Mucosa of stomach (tissue), 1 donor: ENCODE measurements around the gene ATG4C.
"Not testable (repeated sequence)": the region's sequence is repeated elsewhere in the genome, so short reads cannot be mapped to it uniquely, and the experiment has no call there.

Experiments
- H3K27me3 ChIP-seq: one replicate; pipeline ENCODE4 v1.7.0; 2013; ENCODE audit warnings: mild to moderate bottlenecking, low read length; ENCODE audit not compliant: control insufficient read depth, insufficient read depth
- H3K36me3 ChIP-seq: one replicate; pipeline ENCODE4 v1.7.0; 2013; ENCODE audit warnings: low read length; ENCODE audit not compliant: control insufficient read depth, insufficient read depth
- H3K4me1 ChIP-seq: one replicate; pipeline ENCODE4 v1.7.0; 2013; ENCODE audit warnings: mild to moderate bottlenecking, low read length; ENCODE audit not compliant: control insufficient read depth, insufficient read depth
- H3K4me3 ChIP-seq: one replicate; pipeline ENCODE4 v1.7.0; 2013; ENCODE audit warnings: low read length
- H3K9ac ChIP-seq: one replicate; pipeline ENCODE4 v1.7.0; 2013; ENCODE audit warnings: mild to moderate bottlenecking, low read length, moderate library complexity
- H3K9me3 ChIP-seq: one replicate; pipeline ENCODE4 v1.7.0; 2013; ENCODE audit warnings: mild to moderate bottlenecking, low read length, moderate library complexity; ENCODE audit not compliant: control insufficient read depth
- donor health status: Pancreatic carcinoma.

Gene ATG4C

DNA sequence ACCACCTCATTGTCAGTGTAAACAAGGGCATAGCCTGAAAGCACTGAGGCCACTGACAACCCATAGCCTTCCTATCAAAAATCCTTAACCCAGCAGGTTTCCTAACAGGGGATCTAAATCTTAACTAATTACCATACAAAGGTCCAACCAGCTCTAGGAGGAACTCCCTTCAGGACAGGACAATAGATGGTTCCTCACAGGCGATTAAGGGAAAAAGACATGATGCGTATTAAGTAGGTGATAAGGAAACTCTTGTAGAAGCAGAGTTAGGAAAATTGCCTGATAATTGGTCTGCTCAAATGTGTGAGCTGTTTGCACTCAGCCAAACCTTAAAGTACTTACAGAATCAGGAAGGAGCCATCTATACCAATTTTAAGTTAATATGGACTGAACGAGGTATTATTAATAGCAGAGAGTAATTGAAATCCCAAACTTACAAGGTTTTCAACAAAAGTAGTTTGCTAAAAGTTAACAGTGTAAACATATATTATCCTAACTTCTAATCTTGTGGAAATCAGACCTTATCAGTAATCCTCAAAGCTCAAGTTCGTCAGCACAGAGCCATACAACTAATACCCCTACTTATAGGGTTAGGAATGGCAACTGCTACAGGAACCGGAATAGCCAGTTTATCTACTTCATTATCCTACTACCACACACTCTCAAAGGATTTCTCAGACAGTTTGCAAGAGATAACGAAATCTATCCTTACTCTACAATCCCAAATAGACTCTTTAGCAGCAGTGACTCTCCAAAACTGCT lies 23.7 kb upstream of the ATG4C start:
- H3K4me3 ChIP-seq, H3K27me3 ChIP-seq, H3K9ac ChIP-seq, H3K4me1 ChIP-seq, H3K36me3 ChIP-seq, H3K9me3 ChIP-seq: not testable (repeated sequence)

DNA sequence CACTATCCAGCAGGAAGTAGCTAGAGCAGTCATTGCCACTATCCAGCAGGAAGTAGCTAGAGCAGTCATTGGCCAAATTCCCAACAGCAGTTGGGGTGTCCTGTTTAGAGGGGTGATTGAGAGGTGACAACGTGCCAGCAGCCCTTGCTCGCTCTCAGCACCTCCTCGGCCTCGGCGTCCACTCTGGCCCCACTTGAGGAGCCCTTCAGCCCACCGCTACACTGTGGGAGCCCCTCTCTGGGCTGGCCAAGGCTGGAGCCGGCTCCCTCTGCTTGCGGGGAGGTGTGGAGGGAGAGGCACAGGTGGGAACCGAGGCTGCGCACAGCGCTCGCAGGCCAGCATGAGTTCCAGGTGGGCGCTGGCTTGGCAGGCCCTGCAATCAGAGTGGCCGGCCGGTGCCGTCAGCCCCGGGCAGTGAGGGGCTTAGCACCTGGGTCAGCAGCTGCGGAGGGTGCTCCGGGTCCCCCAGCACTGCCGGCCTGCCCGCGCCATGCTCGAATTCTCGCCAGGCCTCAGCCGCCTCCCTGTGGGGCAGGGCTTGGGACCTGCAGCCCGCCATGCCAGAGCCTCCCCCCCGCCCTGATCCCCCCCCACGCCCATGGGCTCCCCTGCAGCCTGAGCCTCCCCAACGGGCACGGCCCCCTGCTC lies 22.6 kb upstream of the ATG4C start:
- not testable (repeated sequence) for H3K4me3 ChIP-seq, H3K36me3 ChIP-seq, H3K9me3 ChIP-seq, H3K27me3 ChIP-seq, H3K4me1 ChIP-seq, H3K9ac ChIP-seq

DNA sequence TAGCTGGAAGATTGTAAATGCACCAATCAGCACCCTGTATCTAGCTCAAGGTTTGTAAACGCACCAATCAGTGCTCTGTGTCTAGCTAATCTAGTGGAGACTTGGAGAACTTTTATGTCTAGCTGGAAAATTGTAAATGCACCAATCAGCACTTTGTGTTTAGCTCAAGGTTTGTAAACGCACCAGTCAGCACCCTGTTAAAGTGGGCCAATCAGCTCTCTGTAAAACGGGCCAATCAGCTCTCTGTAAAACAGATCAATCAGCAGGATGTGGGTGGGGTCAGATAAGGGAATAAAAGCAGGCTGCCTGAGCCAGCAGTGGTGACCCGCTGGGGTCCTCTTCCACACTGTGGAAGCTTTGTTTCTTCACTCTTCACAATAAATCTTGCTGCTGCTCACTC lies 21.9 kb upstream of the ATG4C start:
- H3K9ac ChIP-seq, H3K4me1 ChIP-seq, H3K4me3 ChIP-seq, H3K27me3 ChIP-seq, H3K36me3 ChIP-seq, H3K9me3 ChIP-seq: not testable (repeated sequence)

DNA sequence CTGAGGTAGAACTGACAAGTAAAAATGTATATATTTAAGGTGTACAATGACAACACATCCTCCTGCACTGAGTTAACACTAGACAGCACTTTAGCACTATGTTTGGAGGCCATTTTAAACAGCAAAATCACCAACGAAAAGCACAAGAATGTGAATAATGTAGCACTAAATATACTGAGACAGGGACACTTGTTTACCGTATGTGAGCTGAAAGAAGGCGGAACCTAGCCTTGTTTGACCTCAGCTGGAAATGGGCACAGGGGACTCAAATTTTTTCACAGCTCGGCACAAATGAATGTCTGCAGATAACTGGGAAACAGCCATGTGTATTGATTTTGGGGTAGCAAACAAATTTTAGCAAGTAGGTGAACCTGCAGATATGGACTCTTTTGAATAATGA lies 18.0 kb upstream of the ATG4C start:
- no peaks in the 10 kb centered on the region for H3K36me3 ChIP-seq
- no peaks in the 10 kb centered on the region for H3K4me1 ChIP-seq
- H3K27me3 ChIP-seq, result no peaks in the 10 kb centered on the region
- no peak overlapping the region for H3K4me3 ChIP-seq
- no peak overlapping the region for H3K9ac ChIP-seq
- no peaks in the 10 kb centered on the region for H3K9me3 ChIP-seq

DNA sequence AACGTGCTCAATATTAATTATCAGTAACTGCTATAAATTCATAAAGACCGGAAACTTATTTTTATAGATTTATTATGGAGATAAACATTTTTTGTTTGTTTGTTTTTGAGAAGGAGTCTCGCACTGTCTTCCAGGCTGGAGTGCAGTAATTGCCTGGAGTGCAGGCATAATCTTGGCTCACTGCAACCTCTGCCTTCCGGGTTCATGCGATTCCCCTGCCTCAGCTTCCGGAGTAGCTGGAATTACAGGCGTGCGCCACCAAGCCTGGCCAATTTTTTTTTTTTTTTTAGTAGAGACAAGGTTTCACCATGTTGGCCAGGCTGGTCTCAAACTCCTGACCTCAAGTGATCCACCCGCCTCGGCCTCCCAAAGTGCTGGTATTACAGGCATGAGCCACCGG lies 15.4 kb upstream of the ATG4C start:
- not testable (repeated sequence) for H3K27me3 ChIP-seq, H3K4me3 ChIP-seq, H3K9me3 ChIP-seq, H3K36me3 ChIP-seq, H3K9ac ChIP-seq, H3K4me1 ChIP-seq

DNA sequence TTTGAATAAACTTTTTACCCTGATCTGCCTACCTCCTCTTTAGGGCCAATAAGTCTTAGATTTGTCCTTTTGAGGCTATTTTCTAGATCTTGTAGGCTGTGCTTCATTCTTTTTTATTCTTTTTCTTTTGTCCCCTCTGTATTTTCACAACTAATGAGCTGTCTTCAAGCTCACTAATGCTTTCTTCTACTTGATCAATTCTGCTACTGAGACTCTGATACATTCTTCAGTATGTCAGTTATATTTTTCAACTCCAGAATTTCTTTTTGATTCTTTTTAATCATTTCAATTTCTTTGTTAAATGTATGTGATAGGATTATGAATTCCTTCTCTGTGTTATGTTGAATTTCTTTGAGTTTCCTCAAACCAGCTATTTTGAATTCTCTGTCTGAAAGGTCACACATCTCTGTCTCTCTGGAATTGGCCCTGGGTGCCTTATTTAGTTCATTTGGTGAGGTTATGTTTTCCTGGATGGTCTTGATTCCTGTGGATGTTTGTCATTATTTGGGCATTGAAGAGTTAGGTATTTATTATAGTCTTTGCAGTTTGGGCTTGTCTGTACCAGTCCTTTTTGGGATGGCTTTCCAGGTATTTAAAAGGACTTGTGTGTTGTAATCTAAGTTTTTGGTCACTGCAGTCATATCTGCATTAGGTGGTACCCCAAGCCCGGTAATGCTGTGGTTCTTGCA lies 11.2 kb upstream of the ATG4C start:
- H3K4me3 ChIP-seq, result no peak overlapping the region
- no peaks in the 10 kb centered on the region for H3K4me1 ChIP-seq
- H3K36me3 ChIP-seq, result no peaks in the 10 kb centered on the region
- no peaks in the 10 kb centered on the region for H3K27me3 ChIP-seq
- H3K9ac ChIP-seq, result no peak overlapping the region
- H3K9me3 ChIP-seq, result no peaks in the 10 kb centered on the region

DNA sequence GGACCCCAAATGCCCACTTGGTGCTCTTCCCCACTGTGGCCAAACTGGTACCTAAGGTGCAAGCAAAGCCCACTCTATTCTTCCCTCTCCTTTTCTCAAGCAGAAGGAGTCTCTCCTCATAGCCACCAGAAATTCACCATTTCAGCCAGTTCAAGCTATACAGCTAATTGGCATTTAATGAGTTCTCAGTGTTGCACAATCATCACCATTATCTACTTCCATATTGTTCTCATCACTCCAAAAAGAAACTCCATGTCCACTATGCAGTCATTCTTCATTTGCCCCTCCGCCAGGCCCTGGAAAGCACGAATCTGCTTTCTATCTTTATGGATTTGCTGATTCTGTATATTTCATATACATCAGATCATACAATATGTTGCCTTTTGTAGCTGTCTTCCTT lies 9.9 kb upstream of the ATG4C start:
- H3K4me1 ChIP-seq, result no peaks in the 10 kb centered on the region
- H3K4me3 ChIP-seq, result no peak overlapping the region
- H3K27me3 ChIP-seq, result no peaks in the 10 kb centered on the region
- H3K9me3 ChIP-seq, result no peaks in the 10 kb centered on the region
- H3K9ac ChIP-seq, result no peak overlapping the region
- H3K36me3 ChIP-seq, result no peaks in the 10 kb centered on the region

DNA sequence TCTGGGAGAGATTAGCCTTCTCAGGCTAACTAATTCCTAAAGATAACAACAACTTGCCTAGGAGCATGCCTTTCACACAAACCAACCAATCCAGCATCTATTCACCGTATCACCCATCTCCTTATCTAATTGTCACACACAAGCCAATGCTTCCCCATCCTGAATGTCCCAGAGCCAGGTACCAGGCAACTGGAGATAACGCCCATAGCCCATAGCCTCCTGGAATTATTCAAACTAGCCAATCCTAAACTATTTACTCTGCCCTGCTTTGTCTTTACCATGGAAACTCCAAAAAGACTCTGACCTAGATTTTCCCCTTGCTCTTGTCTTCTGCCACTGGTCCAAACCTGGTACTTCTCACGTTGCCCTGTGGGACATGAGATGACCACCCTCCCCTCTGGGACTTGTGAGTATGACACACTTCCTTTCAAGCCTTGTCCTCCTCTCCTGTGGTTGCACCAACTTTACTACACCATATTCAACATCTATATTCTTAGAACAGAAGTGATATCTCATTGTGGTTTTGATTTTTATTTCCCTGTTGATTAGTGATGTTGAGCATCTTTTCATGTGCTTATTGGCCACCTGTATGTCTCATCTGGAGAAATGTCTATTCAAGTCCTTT lies 8.8 kb upstream of the ATG4C start:
- no peak overlapping the region for H3K4me3 ChIP-seq
- no peaks in the 10 kb centered on the region for H3K27me3 ChIP-seq

DNA sequence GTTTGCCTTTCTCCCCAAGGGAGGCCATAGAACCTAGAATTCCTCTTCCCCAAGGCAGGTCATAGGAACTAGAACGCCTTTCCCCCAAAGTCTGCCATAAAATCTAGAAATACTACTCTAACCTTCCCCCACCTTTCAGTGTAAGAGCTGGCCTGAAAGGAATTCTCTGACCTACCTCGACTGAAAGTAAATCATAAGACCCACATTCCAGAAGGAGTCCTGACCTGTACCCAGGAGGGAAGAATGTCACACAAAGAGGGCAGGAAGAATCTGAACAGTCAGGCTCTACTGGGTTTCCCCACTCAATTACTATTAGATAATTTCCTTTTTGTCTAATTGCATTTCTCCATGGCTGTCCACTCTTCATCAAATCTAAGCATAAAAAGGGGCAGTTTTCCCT lies 5.7 kb upstream of the ATG4C start:
- H3K27me3 ChIP-seq, result no peaks in the 10 kb centered on the region
- H3K36me3 ChIP-seq, result no peaks in the 10 kb centered on the region
- no peaks in the 10 kb centered on the region for H3K9me3 ChIP-seq
- H3K4me3 ChIP-seq, result no peak overlapping the region
- no peaks in the 10 kb centered on the region for H3K4me1 ChIP-seq
- no peak overlapping the region for H3K9ac ChIP-seq

More for the DNA sequence above, 8.8 kb upstream of the ATG4C start:
- Histone ChIP-seq H3K9me3 (no peaks in the 10 kb centered on the region), H3K36me3 (no peaks in the 10 kb centered on the region), H3K4me1 (no peaks in the 10 kb centered on the region), H3K9ac (no peak overlapping the region)

DNA sequence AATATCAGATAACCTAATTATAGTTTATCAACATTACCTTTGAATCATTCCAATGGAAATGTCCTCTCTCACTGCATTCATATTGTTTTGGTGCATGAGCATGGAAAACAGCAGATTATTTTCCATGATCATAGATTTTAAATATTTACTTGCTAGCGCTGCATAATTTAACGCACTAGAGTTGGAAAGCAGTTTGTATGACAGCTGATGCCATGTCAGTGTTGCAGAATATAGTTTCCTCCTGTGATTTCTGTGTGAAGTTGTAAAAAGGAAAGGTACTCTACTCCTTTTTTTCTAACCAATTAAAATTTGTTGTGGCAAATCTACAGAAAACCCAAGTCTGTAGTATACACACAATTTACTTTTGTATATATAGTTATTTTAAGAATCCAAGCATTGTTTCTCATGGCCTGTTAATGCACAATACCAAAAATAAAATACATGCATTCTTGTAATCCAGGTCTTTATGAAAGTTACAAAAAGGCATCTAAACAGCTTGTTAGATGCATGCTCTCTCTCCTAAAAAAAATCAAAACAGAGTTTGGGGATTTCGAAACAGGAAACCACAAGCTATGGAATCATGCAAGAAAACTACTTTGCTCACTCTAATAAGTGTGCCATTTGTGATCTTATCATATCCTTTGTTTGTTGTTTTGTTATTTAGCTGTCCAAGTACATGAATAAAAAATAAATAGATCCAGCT lies 1.9 kb upstream of the ATG4C start:
- no peaks in the 10 kb centered on the region for H3K9me3 ChIP-seq
- peaks cover 4% of the 10 kb centered on the region for H3K4me1 ChIP-seq
- no peak overlapping the region for H3K9ac ChIP-seq

DNA sequence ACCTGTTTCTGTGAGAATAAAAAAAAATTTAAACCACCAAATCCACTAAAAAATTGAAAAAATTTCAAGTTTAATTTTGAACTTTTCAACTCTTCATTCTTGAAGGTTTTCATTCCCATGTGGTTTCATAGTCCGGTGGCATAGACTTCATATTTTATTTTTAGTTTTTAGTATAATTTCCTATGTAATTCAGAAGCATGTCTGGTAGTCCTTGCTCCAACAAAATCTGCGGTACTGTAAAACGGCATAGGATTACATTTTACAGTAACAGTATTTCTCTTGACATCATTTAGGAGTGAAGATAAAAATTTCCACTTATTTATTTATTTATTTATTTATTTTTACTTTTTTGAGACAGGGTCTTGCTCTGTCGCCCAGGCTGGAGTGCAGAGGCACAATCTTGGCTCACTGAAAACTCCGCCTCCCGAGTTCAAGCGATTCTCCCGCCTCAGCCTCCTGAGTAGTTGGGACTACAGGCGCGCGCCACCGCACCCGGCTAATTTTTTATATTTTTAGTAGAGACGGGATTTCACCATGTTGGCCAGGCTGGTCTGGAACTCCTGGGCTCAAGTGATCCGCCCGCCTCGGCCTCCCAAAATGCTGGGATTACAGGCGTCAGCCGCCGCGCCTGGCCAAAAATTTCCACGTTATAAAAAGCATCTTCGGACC lies 1.3 kb upstream of the ATG4C start:
- H3K9ac ChIP-seq, H3K4me1 ChIP-seq, H3K9me3 ChIP-seq, H3K27me3 ChIP-seq, H3K36me3 ChIP-seq, H3K4me3 ChIP-seq: not testable (repeated sequence)

More for the DNA sequence above, 1.9 kb upstream of the ATG4C start:
- Histone ChIP-seq H3K4me3 (no peak overlapping the region), H3K36me3 (no peaks in the 10 kb centered on the region), H3K27me3 (no peaks in the 10 kb centered on the region)
